PC-3 (cell line): Measurements from ENCODE around the gene PXT1. TPM values are rescaled to one million over a fixed set of nuclear protein-coding genes. Genes with fewer than 3 reads are reported as not detected.

Experiments
- ATAC-seq: fragments of 200-7000 bp; cut with Tn5 transposase; 2 replicates; pipeline ENCODE4 v1.9.1; 2020; ENCODE audit warnings: mild to moderate bottlenecking, moderate library complexity
- BruUV-seq: library from RNA; stranded (reverse); fragments of 400-500 nt; replicated peaks from 2 replicates; lab custom pipeline; 2021; lab: Mats Ljungman, UMichigan
- CTCF ChIA-PET: fragments of 300-600 bp; sonication (Branson Sonifier 250); formaldehyde crosslinking; loops from one replicate; lab custom pipeline; 2022; ENCODE audit warnings: antibody characterized with exemption; lab: Charles Lee
- POLR2A ChIA-PET: fragments of 300-600 bp; sonication (Branson Sonifier 250); formaldehyde crosslinking; loops from one replicate; lab custom pipeline; 2022; ENCODE audit warnings: antibody characterized with exemption; ENCODE audit not compliant: unreplicated experiment; lab: Charles Lee
- DNase-seq: peaks from one replicate; pipeline ENCODE4 v3.0.0-alpha.2; 2015
- H2AFZ ChIP-seq: fragments of 300-600 bp; sonication (generic); 2 replicates; pipeline ENCODE4 v1.6.0; 2016; ENCODE audit warnings: antibody characterized with exemption, low read length
- H3F3A ChIP-seq: fragments of 300-600 bp; sonication (generic); one replicate; pipeline ENCODE4 v1.6.0; 2017; ENCODE audit warnings: antibody characterized with exemption, low read length, control low read depth, mild to moderate bottlenecking; ENCODE audit not compliant: unreplicated experiment
- H3K27ac ChIP-seq: fragments of 300-600 bp; sonication (generic); 2 replicates; pipeline ENCODE4 v1.5.1; 2016; ENCODE audit warnings: mild to moderate bottlenecking, low read length
- H3K27me3 ChIP-seq: fragments of 300-600 bp; sonication (generic); 2 replicates; pipeline ENCODE4 v1.6.1; 2016; ENCODE audit warnings: low read length, mixed read lengths
- H3K36me3 ChIP-seq: fragments of 300-600 bp; sonication (generic); 2 replicates; pipeline ENCODE4 v1.6.1; 2016; ENCODE audit warnings: low read depth, mixed run types, low read length, mixed read lengths
- H3K4me1 ChIP-seq: fragments of 300-600 bp; sonication (generic); 2 replicates; pipeline ENCODE4 v1.5.1; 2016; ENCODE audit warnings: low read length; ENCODE audit not compliant: insufficient read depth
- H3K4me2 ChIP-seq: fragments of 300-600 bp; sonication (generic); 2 replicates; pipeline ENCODE4 v1.6.0; 2016; ENCODE audit warnings: low read length
- H3K4me3 ChIP-seq: fragments of 300-600 bp; sonication (generic); 2 replicates; pipeline ENCODE4 v1.5.1; 2016; ENCODE audit warnings: mild to moderate bottlenecking, low read length, mixed read lengths
- H3K79me2 ChIP-seq: fragments of 300-600 bp; sonication (generic); 2 replicates; pipeline ENCODE4 v1.6.1; 2017; ENCODE audit warnings: low read length, mixed read lengths
- H3K9ac ChIP-seq: fragments of 300-600 bp; sonication (generic); 2 replicates; pipeline ENCODE4 v1.6.0; 2016; ENCODE audit warnings: mild to moderate bottlenecking, low read length
- H3K9me2 ChIP-seq: fragments of 300-600 bp; sonication (generic); replicated peaks from 2 replicates; pipeline ENCODE4 v1.6.1; 2016; ENCODE audit warnings: mixed run types, low read length, mixed read lengths
- H3K9me3 ChIP-seq: fragments of 300-600 bp; sonication (generic); 2 replicates; pipeline ENCODE4 v1.6.1; 2016; ENCODE audit warnings: low read length, mixed read lengths
- H4K20me1 ChIP-seq: fragments of 300-600 bp; sonication (generic); 2 replicates; pipeline ENCODE4 v1.6.1; 2016; ENCODE audit warnings: low read length, mixed read lengths
- EZH2 ChIP-seq: fragments of 300-600 bp; sonication (generic); IDR thresholded peaks from one replicate; pipeline ENCODE4 v1.6.1; 2017; ENCODE audit warnings: antibody characterized with exemption, mild to moderate bottlenecking, low read length; ENCODE audit not compliant: unreplicated experiment
- EZH2phosphoT487 ChIP-seq: fragments of 300-600 bp; sonication (generic); IDR thresholded peaks from 2 replicates; pipeline ENCODE4 v1.6.1; 2018; ENCODE audit warnings: mild to moderate bottlenecking, antibody characterized with exemption, low read length, borderline replicate concordance
- intact Hi-C: fragments of 100-400 bp; cut with micrococcal nuclease; formaldehyde crosslinking; loops from 2 replicates; pipeline ENCODE4 v1.9.0; 2023
- total RNA-seq: library from RNA; depleted of rRNA; stranded (reverse); fragments of >200 nt; gene quantifications from 2 replicates; pipeline ENCODE4 v1.2.3, GENCODE V29; 2014
- TF ChIP-seq, protein P1 (sequence below): fragments of 300-600 bp; sonication (generic); conservative IDR thresholded peaks from 2 replicates; pipeline ENCODE4 v1.5.1; 2017; ENCODE audit warnings: antibody characterized with exemption, low read depth, mild to moderate bottlenecking, low read length

The PXT1 gene
- total RNA-seq, 1 experiment from 2014 or later: not detected

DNA sequence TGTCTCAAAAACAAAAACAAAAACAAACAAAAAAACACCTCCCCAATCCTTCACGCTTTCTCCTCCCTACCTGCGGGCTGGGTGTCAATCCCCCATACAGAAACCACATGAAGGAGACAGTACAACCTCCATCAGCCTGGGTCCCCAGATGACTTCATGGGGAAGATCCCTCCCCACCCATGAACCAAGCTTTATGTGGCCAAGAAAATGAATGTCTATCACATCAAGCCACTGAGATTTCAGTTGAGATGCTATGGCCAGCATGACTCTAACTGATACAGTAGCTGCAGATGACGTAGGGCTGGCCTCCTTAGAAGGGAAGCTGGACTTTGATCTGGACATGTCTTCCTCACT is 84.8 kb downstream of the PXT1 start:
- CTCF ChIA-PET: interaction anchor here (0.6 kb wide), 1 partner anchor 814 kb away, joined by 3 read pairs; no protein-coding TSS in a partner anchor
- no peak for TF ChIP-seq EZH2
- TF ChIP-seq, protein P1, sequence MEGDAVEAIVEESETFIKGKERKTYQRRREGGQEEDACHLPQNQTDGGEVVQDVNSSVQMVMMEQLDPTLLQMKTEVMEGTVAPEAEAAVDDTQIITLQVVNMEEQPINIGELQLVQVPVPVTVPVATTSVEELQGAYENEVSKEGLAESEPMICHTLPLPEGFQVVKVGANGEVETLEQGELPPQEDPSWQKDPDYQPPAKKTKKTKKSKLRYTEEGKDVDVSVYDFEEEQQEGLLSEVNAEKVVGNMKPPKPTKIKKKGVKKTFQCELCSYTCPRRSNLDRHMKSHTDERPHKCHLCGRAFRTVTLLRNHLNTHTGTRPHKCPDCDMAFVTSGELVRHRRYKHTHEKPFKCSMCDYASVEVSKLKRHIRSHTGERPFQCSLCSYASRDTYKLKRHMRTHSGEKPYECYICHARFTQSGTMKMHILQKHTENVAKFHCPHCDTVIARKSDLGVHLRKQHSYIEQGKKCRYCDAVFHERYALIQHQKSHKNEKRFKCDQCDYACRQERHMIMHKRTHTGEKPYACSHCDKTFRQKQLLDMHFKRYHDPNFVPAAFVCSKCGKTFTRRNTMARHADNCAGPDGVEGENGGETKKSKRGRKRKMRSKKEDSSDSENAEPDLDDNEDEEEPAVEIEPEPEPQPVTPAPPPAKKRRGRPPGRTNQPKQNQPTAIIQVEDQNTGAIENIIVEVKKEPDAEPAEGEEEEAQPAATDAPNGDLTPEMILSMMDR: no peak
- no peak for TF ChIP-seq EZH2phosphoT487
- no peaks in the 10 kb centered on the region for H3K79me2 ChIP-seq
- no peaks in the 10 kb centered on the region for H3K9me3 ChIP-seq
- H3K27me3 ChIP-seq: no peaks in the 10 kb centered on the region
- DNase-seq (no peak), ATAC-seq (no peak)
- H3K9ac ChIP-seq: no peak overlapping the region
- H4K20me1 ChIP-seq: no peaks in the 10 kb centered on the region
- POLR2A ChIA-PET: interaction anchor here (0.5 kb wide), 1 partner anchor 161 kb away, joined by 4 read pairs; no protein-coding TSS in a partner anchor
- H3K4me2 ChIP-seq: no peak overlapping the region
- no peaks in the 10 kb centered on the region for H3K4me1 ChIP-seq
- no peak overlapping the region for H2AFZ ChIP-seq
- no peak overlapping the region for H3K4me3 ChIP-seq
- BruUV-seq: no TSS peak
- no peaks in the 10 kb centered on the region for H3K9me2 ChIP-seq
- H3K36me3 ChIP-seq: no peaks in the 10 kb centered on the region
- no peak overlapping the region for H3K27ac ChIP-seq
- intact Hi-C loops: no loop called here
- H3F3A ChIP-seq: no peaks in the 10 kb centered on the region

DNA sequence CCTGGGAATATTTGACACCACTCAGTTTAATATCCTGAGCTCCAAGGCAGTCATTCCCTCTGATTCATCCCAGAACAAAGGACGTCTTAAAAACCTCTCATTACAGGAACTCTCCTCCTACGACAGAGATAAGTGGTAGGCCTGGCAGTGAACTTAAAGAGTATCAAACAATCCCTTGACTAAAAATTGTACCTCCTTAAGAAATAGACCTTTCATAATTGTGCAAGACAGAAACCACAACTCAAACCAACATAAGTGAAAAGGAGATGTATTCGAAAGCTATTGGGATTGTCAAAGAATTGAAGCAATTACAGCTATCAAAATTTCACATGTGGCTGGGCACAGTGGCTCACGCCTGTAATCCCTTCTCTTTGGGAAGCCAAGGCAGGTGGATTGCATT is 86.8 kb downstream of the PXT1 start:
- ATAC-seq (no peak), DNase-seq (no peak)
- no peaks in the 10 kb centered on the region for H3K27me3 ChIP-seq
- POLR2A ChIA-PET: no interaction called here
- no TSS peak for BruUV-seq
- H3K4me2 ChIP-seq: no peak overlapping the region
- H4K20me1 ChIP-seq: no peaks in the 10 kb centered on the region
- TF ChIP-seq EZH2phosphoT487 (no peak), EZH2 (no peak)
- TF ChIP-seq, protein P1: no peak
- intact Hi-C loops: no loop called here
- no peaks in the 10 kb centered on the region for H3K9me2 ChIP-seq
- no peaks in the 10 kb centered on the region for H3K4me1 ChIP-seq
- H3F3A ChIP-seq: no peaks in the 10 kb centered on the region
- H3K36me3 ChIP-seq: no peaks in the 10 kb centered on the region
- H3K9ac ChIP-seq: no peak overlapping the region
- H3K27ac ChIP-seq: no peak overlapping the region
- H3K79me2 ChIP-seq: no peaks in the 10 kb centered on the region
- H3K4me3 ChIP-seq: no peak overlapping the region
- CTCF ChIA-PET: no interaction called here
- H2AFZ ChIP-seq: no peak overlapping the region
- H3K9me3 ChIP-seq: no peaks in the 10 kb centered on the region

DNA sequence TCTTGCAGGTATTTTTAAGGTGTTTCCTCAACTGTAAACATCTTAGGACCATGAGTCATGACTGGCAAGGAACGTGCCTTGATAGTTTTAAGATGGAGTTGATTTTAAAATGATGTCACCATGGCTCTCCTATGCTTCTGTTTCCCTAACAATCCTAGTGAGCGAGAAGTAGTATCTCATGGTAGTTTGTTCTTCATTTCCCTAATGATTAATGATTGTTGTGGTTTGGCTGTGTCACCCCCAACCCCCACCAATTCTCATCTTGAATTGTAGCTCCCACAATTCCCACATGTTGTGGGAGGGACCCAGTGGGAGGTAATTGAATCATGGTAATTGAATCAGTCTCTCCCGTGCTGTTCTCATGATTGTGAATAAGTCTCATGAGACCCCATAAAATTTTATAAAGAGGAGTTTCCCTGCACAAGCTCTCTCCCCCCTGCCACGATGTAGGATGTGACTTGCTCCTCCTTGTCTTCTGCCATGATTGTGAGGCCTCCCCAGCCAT is 89.2 kb downstream of the PXT1 start:
- Histone ChIP-seq H3K4me3 (no peak overlapping the region), H3K9ac (no peak overlapping the region), H3K79me2 (no peaks in the 10 kb centered on the region), H2AFZ (no peak overlapping the region), H3K4me1 (no peaks in the 10 kb centered on the region), H3K27ac (no peak overlapping the region), H3K27me3 (no peaks in the 10 kb centered on the region), H3F3A (no peaks in the 10 kb centered on the region), H3K9me3 (no peaks in the 10 kb centered on the region), H3K4me2 (no peak overlapping the region), H3K36me3 (no peaks in the 10 kb centered on the region), H4K20me1 (no peaks in the 10 kb centered on the region), H3K9me2 (no peaks in the 10 kb centered on the region)
- DNase-seq: no peak
- CTCF ChIA-PET: no interaction called here
- ATAC-seq: no peak; the same call in 1 of the 2 replicates
- BruUV-seq: no TSS peak
- TF ChIP-seq EZH2phosphoT487 (no peak), EZH2 (no peak)
- TF ChIP-seq, protein P1: no peak
- intact Hi-C loops: no loop called here
- POLR2A ChIA-PET: no interaction called here
